Gastroesophageal sphincter (tissue), 3 donors: ENCODE results near the gene MTHFD2L.

Experiments used
- EP300 ChIP-seq: sonication (generic); formaldehyde crosslinking; IDR thresholded peaks from one replicate; pipeline ENCODE4 v1.6.1; 2017; ENCODE audit warnings: antibody characterized with exemption, mild to moderate bottlenecking
- POLR2A ChIP-seq, 2 donors: fragments of 450-650 bp; IDR thresholded peaks; one replicate each; pipeline ENCODE4 v1.6.1; 2017; ENCODE audit warnings: antibody characterized with exemption in 2 of 2, mild to moderate bottlenecking in 2 of 2, moderate library complexity in 1 of 2
- TF ChIP-seq, protein P1 (sequence below), 4 experiments: fragments of 200-600 bp in 2 of 4; fragments of 450-650 bp in 2 of 4; sonication (generic) in 1 of 4; IDR thresholded peaks; one replicate each; pipeline ENCODE4 v1.5.1; 2017 to 2019; ENCODE audit warnings: antibody characterized with exemption in 4 of 4, mild to moderate bottlenecking in 2 of 4, moderate library complexity in 2 of 4

DNA sequence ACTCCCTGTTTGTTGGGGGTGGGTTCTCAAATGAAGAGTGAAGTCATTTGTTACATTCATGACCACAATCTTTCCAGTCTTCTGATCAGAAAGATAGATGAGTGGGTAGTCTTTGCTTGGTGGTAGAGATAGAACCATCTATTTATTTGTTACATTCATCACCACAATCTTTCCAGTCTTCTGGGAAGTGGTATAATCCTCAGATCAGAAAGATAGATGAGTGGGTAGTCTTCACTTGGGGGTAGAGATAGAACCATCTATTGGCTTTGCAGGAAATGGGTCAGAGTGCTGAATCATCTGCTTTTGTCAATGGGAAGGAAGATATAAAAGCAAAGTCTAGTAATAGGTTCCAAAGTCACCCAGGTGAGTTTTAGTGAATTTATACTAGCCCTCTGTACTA, 86.1 kb downstream of the MTHFD2L start:
- TF ChIP-seq, protein P1, sequence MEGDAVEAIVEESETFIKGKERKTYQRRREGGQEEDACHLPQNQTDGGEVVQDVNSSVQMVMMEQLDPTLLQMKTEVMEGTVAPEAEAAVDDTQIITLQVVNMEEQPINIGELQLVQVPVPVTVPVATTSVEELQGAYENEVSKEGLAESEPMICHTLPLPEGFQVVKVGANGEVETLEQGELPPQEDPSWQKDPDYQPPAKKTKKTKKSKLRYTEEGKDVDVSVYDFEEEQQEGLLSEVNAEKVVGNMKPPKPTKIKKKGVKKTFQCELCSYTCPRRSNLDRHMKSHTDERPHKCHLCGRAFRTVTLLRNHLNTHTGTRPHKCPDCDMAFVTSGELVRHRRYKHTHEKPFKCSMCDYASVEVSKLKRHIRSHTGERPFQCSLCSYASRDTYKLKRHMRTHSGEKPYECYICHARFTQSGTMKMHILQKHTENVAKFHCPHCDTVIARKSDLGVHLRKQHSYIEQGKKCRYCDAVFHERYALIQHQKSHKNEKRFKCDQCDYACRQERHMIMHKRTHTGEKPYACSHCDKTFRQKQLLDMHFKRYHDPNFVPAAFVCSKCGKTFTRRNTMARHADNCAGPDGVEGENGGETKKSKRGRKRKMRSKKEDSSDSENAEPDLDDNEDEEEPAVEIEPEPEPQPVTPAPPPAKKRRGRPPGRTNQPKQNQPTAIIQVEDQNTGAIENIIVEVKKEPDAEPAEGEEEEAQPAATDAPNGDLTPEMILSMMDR (IDR thresholded peaks at IDR 0.05), result no peak
- TF ChIP-seq EP300 (no peak), POLR2A (IDR thresholded peaks at IDR 0.05) (no peak)
